NCI-H69 (cell line): ENCODE results near the gene GPR142.

ENCODE experiments used
- DNase-seq: peaks from one replicate; lab custom pipeline; 2025; lab: John Stamatoyannopoulos, UW

The GPR142 gene

GRCh38 chr17:74367206-74367605, at the start of gene GPR142:
Gene GPR142 (plus strand): TSS chr17:74367506. CDS start chr17:74369541, 2,035 bp downstream.
- DNase-seq = no peak

GRCh38 chr17:74318391-74318790, 48.9 kb upstream of the GPR142 start:
- DNase-seq = no peak

- no peak for DNase-seq
Measured at GRCh38 chr17:74324521-74324920, 42.8 kb upstream of the GPR142 start.

- peak; percentile 32 for DNase-seq
Measured at GRCh38 chr17:74325376-74325742, 41.9 kb upstream of the GPR142 start.

DNA sequence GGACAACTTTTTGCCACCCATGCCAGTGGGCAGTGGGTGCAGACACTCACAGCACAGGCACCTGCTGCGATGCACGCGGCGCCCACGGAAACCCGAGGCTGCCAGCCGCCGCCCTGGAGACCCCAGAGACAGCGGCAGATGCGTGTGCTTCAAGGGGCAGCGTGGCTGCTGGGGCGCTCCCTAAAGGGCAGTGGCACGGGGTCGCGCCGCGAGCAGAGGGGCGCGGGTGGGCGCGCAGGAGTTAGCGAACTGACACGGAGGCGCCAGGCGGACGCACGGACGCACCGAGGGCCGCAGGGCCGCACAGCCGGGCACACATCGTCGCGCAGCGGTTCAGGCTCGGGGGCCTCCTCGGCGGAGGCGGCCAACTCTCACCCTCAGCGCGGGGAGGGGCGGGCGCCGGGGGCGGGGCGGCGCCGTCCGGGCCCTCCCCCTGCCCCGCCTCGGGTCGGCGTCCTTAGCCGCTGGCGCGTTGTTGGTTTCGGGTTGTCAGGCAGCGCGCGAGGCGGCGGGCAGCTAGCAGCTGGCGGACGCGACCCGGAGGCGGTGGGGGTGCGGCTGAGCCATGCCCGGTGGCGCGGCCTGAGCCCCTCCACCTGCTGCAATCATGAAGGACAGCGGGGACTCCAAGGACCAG, 41.4 kb upstream of the GPR142 start, which contains the start of gene KIF19:
Gene KIF19 (plus strand): TSS at position 484 of the 637 bp plus-strand sequence. CDS start 124 bp downstream, at position 608.
- peak; percentile 90 for DNase-seq

DNA sequence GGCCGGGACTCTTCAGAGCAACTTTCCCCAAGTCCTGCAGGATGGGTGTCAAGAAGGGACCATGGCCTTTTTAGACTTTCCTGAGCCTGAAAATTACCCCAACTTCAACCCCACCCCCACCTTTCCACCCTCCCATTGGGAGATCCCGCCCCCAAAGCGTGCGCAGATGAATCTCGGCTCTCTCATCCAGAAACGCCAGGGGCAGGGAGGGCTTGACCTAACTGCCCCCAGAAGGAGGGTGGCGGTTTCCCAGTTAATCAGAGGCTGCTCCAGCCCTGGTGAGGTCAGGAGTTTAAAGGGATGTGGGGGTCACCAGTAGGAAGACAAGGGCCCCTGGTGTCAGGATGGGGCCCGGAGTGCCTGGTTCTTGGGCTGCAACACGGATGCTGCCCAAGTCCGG, 40.8 kb upstream of the GPR142 start:
- DNase-seq = no peak

- DNase-seq = no peak
Measured at GRCh38 chr17:74328487-74328886, 38.8 kb upstream of the GPR142 start.

DNA sequence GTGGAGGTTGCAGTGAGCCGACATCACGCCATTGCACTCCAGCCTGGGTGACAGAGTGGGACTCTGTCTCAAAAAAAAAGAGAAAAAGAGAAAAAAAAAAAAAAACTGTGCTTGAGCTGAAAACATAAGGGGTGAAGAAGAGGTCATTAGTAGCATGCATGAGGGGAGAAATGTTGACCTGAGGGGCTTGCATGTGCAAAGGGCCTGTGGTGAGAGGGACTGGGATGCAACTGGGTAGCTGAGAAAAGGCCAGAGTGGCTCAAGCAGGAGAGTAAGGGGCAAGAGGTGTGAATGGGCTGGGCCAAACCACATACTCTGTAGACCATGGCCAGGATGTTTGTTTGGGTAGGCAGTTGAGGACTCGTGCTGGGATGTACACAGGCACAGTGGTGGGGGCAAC, 37.9 kb upstream of the GPR142 start:
- no peak for DNase-seq

DNA sequence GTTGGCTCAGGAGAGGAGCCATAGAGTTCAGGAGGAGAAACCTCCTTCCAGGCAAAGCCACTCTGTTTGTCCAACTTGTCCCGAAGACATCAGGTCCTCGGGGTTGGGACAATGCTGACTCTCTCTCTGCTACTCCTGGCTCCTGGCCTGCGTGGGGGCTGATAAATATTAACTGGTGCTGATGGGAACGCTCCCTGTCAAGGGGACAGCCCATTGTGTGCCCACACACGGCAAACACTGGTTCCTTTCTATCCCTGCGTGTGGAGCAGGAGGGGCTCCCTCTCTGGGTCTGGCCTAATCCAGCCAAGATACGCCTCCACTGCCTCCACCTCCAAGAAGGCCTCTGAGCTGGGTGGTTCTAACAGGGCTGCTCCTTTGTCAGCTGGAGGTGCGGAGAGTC, 36.9 kb upstream of the GPR142 start:
- DNase-seq = no peak

GRCh38 chr17:74332017-74332650, 35.2 kb upstream of the GPR142 start:
- peak; percentile 90 for DNase-seq

DNA sequence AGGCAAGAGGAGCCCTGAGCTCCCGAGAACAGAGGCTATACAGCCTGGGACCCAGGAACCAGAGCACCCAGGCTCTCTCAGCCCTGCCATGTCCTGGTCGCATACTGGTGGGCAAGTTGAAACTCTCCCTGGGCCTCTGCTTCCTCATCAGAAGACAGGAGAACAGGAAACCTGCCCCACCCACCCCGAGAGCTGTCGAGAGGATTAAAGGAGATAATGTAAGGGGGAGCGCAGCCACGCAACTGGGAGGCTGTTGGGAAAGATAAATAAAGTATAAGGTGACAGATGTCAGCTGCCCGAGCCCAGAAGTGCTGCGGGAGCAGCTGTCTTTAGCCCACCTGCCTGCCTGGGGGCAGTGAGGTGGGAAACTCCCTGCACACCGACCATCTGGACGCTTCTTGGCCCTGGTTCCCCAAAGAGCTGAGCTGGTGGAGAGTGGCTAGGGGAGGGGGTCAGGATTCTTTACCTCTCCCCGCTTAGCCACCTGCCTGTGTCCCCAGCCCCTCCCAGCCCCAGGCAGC, 34.5 kb upstream of the GPR142 start:
- DNase-seq = peak; percentile 99

- DNase-seq = peak; percentile 44
Measured at GRCh38 chr17:74334393-74335039, 32.8 kb upstream of the GPR142 start.

DNA sequence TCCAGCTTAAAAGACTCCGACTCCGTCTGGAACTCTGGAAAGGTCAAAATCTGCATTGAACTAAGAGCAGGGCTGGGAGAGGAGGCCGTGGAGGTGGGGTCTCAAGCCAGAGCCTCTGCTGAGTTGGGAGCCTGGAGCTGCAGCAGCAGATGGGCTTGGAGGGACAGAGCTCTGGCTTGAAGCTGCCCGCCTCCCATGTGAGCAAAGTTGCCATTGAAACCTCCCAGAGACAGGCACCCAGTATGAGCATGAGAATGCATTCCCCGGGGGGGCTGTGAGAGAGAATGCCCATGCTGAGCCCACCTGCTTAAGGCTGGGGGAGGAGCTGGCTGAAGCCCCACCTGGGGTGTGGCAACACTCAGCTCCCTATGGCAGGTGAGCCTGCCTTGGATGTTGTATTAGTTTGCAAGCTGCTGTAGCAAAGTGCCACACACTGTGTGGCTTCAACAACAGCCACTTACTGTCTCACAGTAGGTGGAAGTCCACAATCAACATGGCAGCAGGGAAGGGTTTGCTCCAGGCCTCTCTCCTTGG, 31.7 kb upstream of the GPR142 start:
- peak; percentile 81 for DNase-seq

GRCh38 chr17:74336307-74336706, 31.0 kb upstream of the GPR142 start:
- DNase-seq = peak; percentile 23

GRCh38 chr17:74337834-74338500, 29.3 kb upstream of the GPR142 start:
- peak; percentile 88 for DNase-seq

- DNase-seq = peak; percentile 87
Measured at GRCh38 chr17:74339537-74340195, 27.6 kb upstream of the GPR142 start.

- DNase-seq = peak; percentile 74
Measured at GRCh38 chr17:74340470-74341023, 26.8 kb upstream of the GPR142 start.

GRCh38 chr17:74342224-74342623, 25.1 kb upstream of the GPR142 start:
- DNase-seq = peak; percentile 93

GRCh38 chr17:74343121-74343520, 24.2 kb upstream of the GPR142 start:
- no peak for DNase-seq

- DNase-seq = peak; percentile 31
Measured at GRCh38 chr17:74343526-74344284, 23.6 kb upstream of the GPR142 start.

- no peak for DNase-seq
Measured at GRCh38 chr17:74344658-74345057, 22.6 kb upstream of the GPR142 start.
